Esophagus (tissue), 2 donors: ENCODE data around the gene TLK2. TPM values are rescaled to one million over a fixed set of nuclear protein-coding genes. Genes with fewer than 3 reads are reported as not detected.
"Not testable (repeated sequence)": the region's sequence is repeated elsewhere in the genome, so short reads cannot be mapped to it uniquely, and the experiment has no call there.

ENCODE experiments used
- H3K27ac ChIP-seq, 2 donors: one replicate each; pipeline ENCODE4 v1.5.1; 2013; ENCODE audit warnings: low read depth in 2 of 2, mild to moderate bottlenecking in 2 of 2, inconsistent platforms in 1 of 2, low read length in 1 of 2, moderate library complexity in 1 of 2
- H3K27me3 ChIP-seq, 2 donors: one replicate each; pipeline ENCODE4 v1.6.1; 2013; ENCODE audit warnings: low read length in 2 of 2, control low read depth in 1 of 2, mild to moderate bottlenecking in 1 of 2; ENCODE audit not compliant: insufficient read depth in 2 of 2, control insufficient read depth in 1 of 2
- H3K36me3 ChIP-seq, 2 donors: one replicate each; pipeline ENCODE4 v1.6.1; 2013; ENCODE audit warnings: low read length in 1 of 2; ENCODE audit not compliant: control insufficient read depth in 2 of 2, insufficient read depth in 2 of 2
- H3K4me1 ChIP-seq, 2 donors: one replicate each; pipeline ENCODE4 v1.6.1; 2013; ENCODE audit warnings: low read length in 1 of 2; ENCODE audit not compliant: control insufficient read depth in 2 of 2, insufficient read depth in 2 of 2
- H3K4me3 ChIP-seq, 2 donors: one replicate each; pipeline ENCODE4 v1.5.1; 2013; ENCODE audit warnings: low read length in 2 of 2, mild to moderate bottlenecking in 2 of 2, low read depth in 1 of 2, moderate library complexity in 1 of 2
- H3K9me3 ChIP-seq, 2 donors: one replicate each; pipeline ENCODE4 v1.6.1; 2013; ENCODE audit warnings: mild to moderate bottlenecking in 2 of 2, low read depth in 1 of 2, low read length in 1 of 2, moderate library complexity in 1 of 2; ENCODE audit not compliant: control insufficient read depth in 2 of 2, insufficient read depth in 1 of 2
- WGBS, 2 donors: extraction: QIAGEN DNeasy Blood & Tissue Kit; methylation state at CpG; one replicate each; pipeline ENCODE4 v1.1.7; 2013; 5-methylcytosine and 5-hydroxymethylcytosine counted together
- polyA plus RNA-seq, 2 donors: library from polyadenylated mRNA; stranded (reverse); fragments of 200-250 nt; gene quantifications; one replicate each; pipeline ENCODE4 v1.2.3, GENCODE V29; 2013
- donor health status: healthy with polysubstance abuse.
- donor health status: Bipolar disorder and iron deficiency.

TLK2 gene
- polyA plus RNA-seq, 2 donors = 7.1 to 13.0 TPM

DNA sequence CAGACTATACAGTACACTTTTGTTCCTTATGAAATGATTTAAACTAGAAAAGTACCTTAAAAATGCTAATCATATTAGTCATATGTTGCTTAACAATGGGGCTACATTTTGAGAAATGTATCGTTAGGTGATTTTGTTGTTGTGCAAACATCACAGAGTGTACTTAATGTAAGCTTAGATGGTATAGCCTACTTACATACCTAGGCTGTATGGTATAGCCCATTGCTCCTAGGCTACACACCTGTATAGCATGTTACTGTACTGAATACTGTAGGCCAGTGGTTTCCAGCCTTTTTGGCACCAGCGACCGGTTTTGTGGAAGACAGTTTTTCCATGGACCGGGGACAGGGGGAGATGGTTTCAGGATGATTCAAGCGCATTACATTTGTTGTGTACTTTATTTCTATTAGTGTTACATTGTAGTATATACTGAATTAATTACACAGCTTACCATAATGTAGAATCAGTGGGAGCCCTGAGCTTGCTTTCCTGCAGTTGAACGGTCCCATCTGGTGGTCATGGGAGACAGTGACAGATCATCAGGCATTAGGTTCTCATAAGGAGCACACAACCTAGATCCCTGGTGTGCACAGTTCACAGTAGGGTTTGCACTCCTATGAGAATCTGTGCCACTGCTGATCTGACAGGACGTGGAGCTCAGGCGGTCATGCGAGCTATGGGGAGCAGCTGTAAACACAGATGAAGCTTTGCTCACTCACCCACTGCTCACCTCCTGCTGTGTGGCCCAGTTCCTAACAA, 113.9 kb downstream of the TLK2 start:
- Histone ChIP-seq H3K4me3 (no peak overlapping the region), H3K36me3 (peaks cover 3 to 13% of the 10 kb centered on the region in 2 donors), H3K9me3 (no peaks in the 10 kb centered on the region), H3K27ac (no peak overlapping the region), H3K27me3 (no peaks in the 10 kb centered on the region), H3K4me1 (peaks cover 0 to 3% of the 10 kb centered on the region in 2 donors)
- WGBS, 2 donors = 82 to 85% methylated on average over 9 of the region's 9 CpGs

DNA sequence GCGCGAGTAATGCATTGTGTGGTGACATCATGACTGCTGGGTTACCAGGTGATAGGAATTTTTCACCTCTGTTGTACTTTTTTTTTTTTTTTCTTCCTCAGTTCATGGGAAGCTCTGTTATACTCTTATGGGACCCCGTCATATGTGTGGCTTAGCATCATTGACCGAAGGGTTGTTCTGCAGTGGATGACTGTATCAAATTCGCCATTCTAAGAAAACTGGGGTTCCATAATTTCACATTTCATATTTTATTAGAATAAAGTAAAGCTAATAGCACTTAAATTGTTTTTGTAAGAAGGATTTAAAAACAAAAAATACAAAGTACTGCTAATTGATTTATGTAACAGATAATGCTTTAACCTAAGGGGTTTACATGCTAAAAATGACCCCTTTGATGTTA, 116.9 kb downstream of the TLK2 start:
- Histone ChIP-seq H3K4me3 (no peak overlapping the region), H3K36me3 (peaks cover 2 to 11% of the 10 kb centered on the region in 2 donors), H3K4me1 (peaks cover 0 to 3% of the 10 kb centered on the region in 2 donors), H3K27me3 (no peaks in the 10 kb centered on the region), H3K27ac (no peak overlapping the region), H3K9me3 (no peaks in the 10 kb centered on the region)
- 96 to 98% methylated on average over 5 of the region's 5 CpGs for WGBS, 2 donors

DNA sequence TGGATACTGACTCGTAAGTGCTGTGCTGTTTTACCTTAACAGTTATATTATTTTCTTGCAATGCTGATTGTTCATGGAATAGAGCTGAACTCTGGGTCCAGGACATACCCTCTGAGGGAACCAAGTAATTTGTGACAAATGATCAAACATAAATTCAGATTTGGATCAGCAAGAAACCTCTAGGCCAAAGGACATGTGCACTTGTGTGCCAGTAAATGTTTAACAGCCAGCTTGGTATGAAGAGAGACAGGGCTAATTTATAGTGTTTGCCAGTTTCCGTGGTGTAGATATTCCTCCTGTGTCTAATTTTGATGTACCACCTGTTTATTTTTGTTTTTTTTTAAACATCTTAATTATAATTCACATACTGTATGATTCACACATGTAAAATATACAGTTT, 118.0 kb downstream of the TLK2 start:
- Histone ChIP-seq H3K36me3 (peaks cover 2 to 11% of the 10 kb centered on the region in 2 donors), H3K9me3 (no peaks in the 10 kb centered on the region), H3K27me3 (no peaks in the 10 kb centered on the region), H3K4me1 (peaks cover 0 to 3% of the 10 kb centered on the region in 2 donors), H3K27ac (no peak overlapping the region), H3K4me3 (no peak overlapping the region)
- 96 to 99% methylated on average over 2 of the region's 2 CpGs for WGBS, 2 donors

DNA sequence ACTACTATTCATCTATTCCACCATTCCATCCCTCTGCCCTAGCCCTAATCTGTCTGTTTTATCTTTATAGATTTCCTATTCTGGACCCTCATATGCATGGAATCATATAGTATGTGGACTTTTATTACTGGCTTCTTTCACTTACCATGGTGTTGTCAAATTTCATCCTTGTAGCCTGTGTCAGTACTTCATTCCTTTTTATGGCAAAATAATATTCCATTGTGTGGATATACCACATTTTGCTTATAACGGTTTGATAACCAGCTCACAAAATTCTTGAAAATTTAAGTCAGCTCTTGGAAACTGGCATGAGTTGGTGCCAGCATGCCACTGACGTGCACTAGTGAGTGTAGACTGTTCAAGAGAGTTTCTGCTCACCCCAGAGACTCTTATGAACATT, 118.5 kb downstream of the TLK2 start:
- peaks cover 2 to 11% of the 10 kb centered on the region in 2 donors for H3K36me3 ChIP-seq
- no peak overlapping the region for H3K4me3 ChIP-seq
- H3K27ac ChIP-seq = no peak overlapping the region
- no peaks in the 10 kb centered on the region for H3K27me3 ChIP-seq
- peaks cover 0 to 3% of the 10 kb centered on the region in 2 donors for H3K4me1 ChIP-seq
- 97 to 98% methylated on average over 2 of the region's 2 CpGs for WGBS, 2 donors
- H3K9me3 ChIP-seq = no peaks in the 10 kb centered on the region

DNA sequence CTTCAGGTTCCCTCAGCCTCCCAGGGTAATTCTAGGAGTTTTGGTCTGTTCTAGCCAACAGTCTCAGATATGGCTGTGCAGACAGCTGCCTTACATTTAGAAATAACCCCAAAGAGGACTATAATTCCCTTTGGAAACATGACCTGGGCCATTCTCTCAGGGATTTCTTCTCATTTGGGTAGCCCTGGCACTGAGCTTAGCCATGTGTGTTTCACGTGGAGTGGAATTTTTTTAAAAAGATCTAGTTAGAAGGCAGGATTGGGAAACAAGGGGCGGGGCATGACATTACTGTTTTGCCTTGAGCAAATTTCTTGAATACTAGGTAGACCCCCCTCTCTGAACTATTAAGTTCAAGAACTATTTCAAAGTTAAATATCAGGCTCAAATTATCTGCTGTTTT, 119.3 kb downstream of the TLK2 start:
- Histone ChIP-seq H3K27ac (no peak overlapping the region), H3K4me3 (no peak overlapping the region), H3K4me1 (peaks cover 0 to 3% of the 10 kb centered on the region in 2 donors), H3K27me3 (no peaks in the 10 kb centered on the region), H3K36me3 (peaks cover 2 to 12% of the 10 kb centered on the region in 2 donors), H3K9me3 (no peaks in the 10 kb centered on the region)
- 64 to 73% methylated on average over 2 of the region's 2 CpGs for WGBS, 2 donors

DNA sequence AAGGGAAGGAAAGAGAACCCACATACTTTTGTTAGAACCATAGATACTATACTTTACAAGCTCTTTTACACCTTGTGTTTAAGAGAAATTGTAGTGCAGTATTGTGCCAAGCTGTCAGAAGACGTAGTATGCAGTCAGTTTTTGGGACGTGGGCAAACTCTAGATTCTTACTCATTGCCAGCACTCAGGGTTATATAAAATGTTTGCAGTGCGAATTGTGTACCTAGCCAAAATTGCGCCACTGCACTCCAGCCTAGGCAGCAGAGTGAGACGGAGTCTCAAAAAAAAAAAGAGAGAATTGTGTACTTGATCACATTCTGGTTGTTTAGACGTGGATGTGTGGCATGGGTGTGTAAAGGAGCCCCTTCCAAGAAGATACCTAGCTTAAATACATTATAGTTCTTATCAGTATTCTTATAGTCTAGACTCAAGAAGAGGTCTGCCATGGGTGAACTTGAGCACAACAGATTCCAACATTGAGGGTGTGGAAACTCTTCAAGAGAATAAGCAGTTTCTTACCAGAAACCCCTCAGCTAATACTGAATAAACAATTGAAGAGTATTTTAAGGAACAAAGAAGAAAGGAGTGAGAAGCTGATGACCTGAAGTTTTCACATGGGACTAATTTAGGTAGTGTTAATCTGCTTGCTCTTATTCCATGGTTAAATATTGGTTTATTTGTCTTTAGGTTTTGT, 121.5 kb downstream of the TLK2 start:
- WGBS, 2 donors = 79 to 87% methylated on average over 6 of the region's 6 CpGs
- Histone ChIP-seq H3K27ac (no peak overlapping the region), H3K4me3 (no peak overlapping the region), H3K4me1 (no peaks in the 10 kb centered on the region), H3K27me3 (no peaks in the 10 kb centered on the region), H3K36me3 (peaks cover 2 to 10% of the 10 kb centered on the region in 2 donors), H3K9me3 (no peaks in the 10 kb centered on the region)

DNA sequence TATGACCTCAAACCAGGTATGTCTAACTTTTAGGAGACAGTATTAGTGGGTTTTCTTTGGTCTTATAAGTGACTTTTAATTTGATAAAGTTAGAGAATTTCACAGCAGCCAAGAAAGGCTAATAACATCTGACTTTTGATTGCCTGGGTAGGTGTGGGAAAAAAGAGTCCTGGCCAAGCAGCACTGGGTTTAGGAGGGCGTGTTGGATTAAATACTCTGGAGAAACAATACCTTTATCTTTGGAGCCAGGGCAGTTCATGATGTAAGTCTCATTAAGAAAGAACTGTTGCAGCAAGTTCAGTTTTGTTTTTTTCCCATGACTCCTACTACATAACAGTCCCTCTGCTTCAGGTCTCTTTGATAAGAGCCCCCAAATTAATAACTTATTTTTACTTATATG, 122.2 kb downstream of the TLK2 start:
- WGBS, 2 donors = 46 to 47% methylated on average over 1 of the region's 1 CpG
- H3K4me1 ChIP-seq = no peaks in the 10 kb centered on the region
- H3K27me3 ChIP-seq = no peaks in the 10 kb centered on the region
- H3K27ac ChIP-seq = no peak overlapping the region
- H3K9me3 ChIP-seq = no peaks in the 10 kb centered on the region
- peaks cover 2 to 10% of the 10 kb centered on the region in 2 donors for H3K36me3 ChIP-seq
- no peak overlapping the region for H3K4me3 ChIP-seq

DNA sequence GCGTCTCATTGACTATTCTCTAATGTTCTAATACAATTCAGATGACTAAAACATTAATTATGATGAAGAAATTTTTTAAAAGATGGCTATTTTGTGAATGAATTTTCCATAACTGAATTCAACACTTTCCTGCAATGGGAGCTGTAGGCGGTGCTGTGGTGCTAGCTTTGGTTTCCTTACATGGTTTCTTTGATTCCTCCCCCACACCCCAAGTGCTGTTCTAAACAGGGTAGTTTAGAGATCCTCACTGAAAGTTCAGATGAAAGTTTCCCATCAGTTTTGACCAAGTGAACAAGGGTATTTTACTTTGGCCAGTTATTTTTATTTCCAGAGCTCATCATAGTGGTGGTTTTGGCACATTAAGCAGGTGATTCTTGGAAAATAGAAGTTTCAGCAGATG, 122.8 kb downstream of the TLK2 start:
- Histone ChIP-seq H3K36me3 (peaks cover 2 to 10% of the 10 kb centered on the region in 2 donors), H3K9me3 (no peaks in the 10 kb centered on the region), H3K4me1 (no peaks in the 10 kb centered on the region), H3K27ac (no peak overlapping the region), H3K27me3 (no peaks in the 10 kb centered on the region), H3K4me3 (no peak overlapping the region)
- WGBS, 2 donors = 89 to 93% methylated on average over 2 of the region's 2 CpGs

DNA sequence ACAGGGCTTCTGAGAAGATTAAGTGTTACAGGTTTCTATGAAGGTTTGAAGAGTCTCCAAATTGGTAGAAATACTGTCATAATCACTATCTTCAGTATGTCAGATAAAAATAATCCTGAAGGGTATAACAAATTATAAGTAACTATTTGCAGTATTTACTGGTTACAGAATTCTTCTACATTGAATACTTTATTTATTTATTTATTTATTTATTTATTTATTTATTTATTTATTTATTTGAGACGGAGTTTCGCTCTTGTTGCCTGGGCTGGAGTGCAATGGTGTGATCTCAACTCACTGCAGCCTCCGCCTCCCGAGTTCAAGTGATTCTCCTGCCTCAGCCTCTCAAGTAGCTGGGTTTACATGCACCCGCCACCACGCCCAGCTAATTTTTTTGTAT, 125.2 kb downstream of the TLK2 start:
- not testable (repeated sequence) for H3K4me1 ChIP-seq, H3K27me3 ChIP-seq, H3K36me3 ChIP-seq, H3K9me3 ChIP-seq, H3K4me3 ChIP-seq, H3K27ac ChIP-seq
- 97% methylated on average over 6 of the region's 6 CpGs for WGBS, 2 donors

DNA sequence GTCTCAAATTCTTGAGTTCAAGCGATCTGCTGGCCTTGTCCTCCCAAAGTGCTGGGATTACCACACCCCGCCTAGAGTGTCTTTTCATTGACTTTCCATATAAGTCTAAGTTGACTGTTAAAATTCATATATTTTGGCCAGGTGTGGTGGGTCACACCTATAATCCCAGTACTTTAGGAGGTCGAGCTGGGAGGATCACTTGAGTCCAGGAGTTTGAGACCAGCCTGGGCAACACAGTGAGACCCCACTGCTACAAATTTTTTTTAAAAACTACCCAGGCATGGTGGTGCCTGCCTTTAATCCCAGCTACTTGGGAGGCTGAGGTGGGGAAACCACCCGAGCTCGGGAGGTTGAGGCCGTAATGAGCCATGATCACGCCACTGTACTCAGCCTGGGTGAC, 127.0 kb downstream of the TLK2 start:
- H3K4me1 ChIP-seq = no peaks in the 10 kb centered on the region
- H3K27me3 ChIP-seq = no peaks in the 10 kb centered on the region
- H3K36me3 ChIP-seq = peaks cover 0 to 9% of the 10 kb centered on the region in 2 donors
- H3K27ac ChIP-seq = no peak overlapping the region
- WGBS, 2 donors = 97 to 99% methylated on average over 7 of the region's 7 CpGs
- H3K4me3 ChIP-seq = no peak overlapping the region
- no peaks in the 10 kb centered on the region for H3K9me3 ChIP-seq
